ENCODE measurements around the gene RP2. TPM values are rescaled to one million over a fixed set of nuclear protein-coding genes. Genes with fewer than 3 reads are reported as not detected.

RP2 gene
- total and polyA plus RNA-seq, 9 of the 15 experiments (the other 6 are each of a cell fraction or from before 2014, with no cell fraction given), result 2.0 to 6.9 (median 3.5) TPM

GRCh38 chrX:46866726-46867125 is 29.9 kb downstream of the RP2 start (continued):
- no peak for TF ChIP-seq UBTF (IDR thresholded peaks at IDR 0.05; ENCODE audit: borderline replicate concordance in 1 of 2, low read depth in 2 of 2, low read length in 2 of 2)
- TF ChIP-seq ZNF583 (CRISPR knock-in tag; IDR thresholded peaks at IDR 0.05), result no peak
- no peak for TF ChIP-seq MITF (IDR thresholded peaks at IDR 0.05)
- TF ChIP-seq NCOA2 (IDR thresholded peaks at IDR 0.05; ENCODE audit: partially characterized antibody in 2 of 2), result no peak
- TF ChIP-seq SNIP1 (IDR thresholded peaks at IDR 0.05; ENCODE audit: low read depth), result no peak
- TF ChIP-seq NONO (IDR thresholded peaks at IDR 0.05; ENCODE audit: low read depth in 2 of 2, low read length in 1 of 2), result no peak

- FAIRE-seq, result no peak
- intact Hi-C loops (cut with micrococcal nuclease), result no loop called here
- CTCF ChIA-PET (ENCODE audit: low intra/inter-chr PET ratio), result no interaction called here
- DNase-seq (ENCODE audit: extremely low read depth in 1 of 4, low spot score in 3 of 4), result no peak
- no peak for ATAC-seq
- Histone ChIP-seq H3K9ac (ENCODE audit: insufficient read depth in 1 of 2, low read depth in 2 of 2, low read length in 2 of 2) (no peak overlapping the region), H3K27me3 (ENCODE audit: control insufficient read depth in 2 of 2, insufficient read depth in 2 of 2, low read length in 2 of 2) (no peaks in the 10 kb centered on the region), H3K4me2 (ENCODE audit: insufficient read depth, low read length) (no peak overlapping the region), H2AFZ (ENCODE audit: low read depth, low read length) (no peak overlapping the region), H3K4me1 (replicated peaks in 1 of 2; ENCODE audit: control insufficient read depth in 2 of 2, insufficient read depth in 2 of 2, low read length in 2 of 2) (no peaks in the 10 kb centered on the region), H3K9me1 (ENCODE audit: control insufficient read depth, insufficient read depth, low read length) (no peaks in the 10 kb centered on the region), H3K27ac (ENCODE audit: extremely low read depth, low read depth, low read length) (no peak overlapping the region), H3K4me3 (no peak overlapping the region), H3K36me3 (ENCODE audit: control insufficient read depth, insufficient read depth, low read length) (no peaks in the 10 kb centered on the region), H3K79me2 (ENCODE audit: control insufficient read depth, insufficient read depth, low read length) (no peaks in the 10 kb centered on the region), H4K20me1 (replicated peaks; ENCODE audit: control insufficient read depth, insufficient read depth, low read length) (no peaks in the 10 kb centered on the region), H3K9me3 (replicated peaks; ENCODE audit: control insufficient read depth, insufficient read depth, low read depth, low read length) (no peaks in the 10 kb centered on the region)
- WGBS (ENCODE audit: insufficient coverage, low coverage, missing lambda C conversion rate), result 40% methylated on average over 1 of the region's 2 CpGs
- POLR2A ChIA-PET, result no interaction called here
- BruUV-seq (replicated peaks), result no TSS peak
- TF ChIP-seq ZNF212 (CRISPR knock-in tag; IDR thresholded peaks at IDR 0.05) (no peak), PKNOX1 (IDR thresholded peaks at IDR 0.05) (no peak), TEAD1 (CRISPR knock-in tag; IDR thresholded peaks at IDR 0.05) (no peak), FOXK2 (conservative IDR thresholded peaks at IDR 0.05 in 1 of 2, IDR thresholded peaks at IDR 0.05 in 1 of 2; ENCODE audit: low read depth in 2 of 2) (no peak), RUNX1 (IDR thresholded peaks at IDR 0.05; ENCODE audit: low read depth) (no peak), ARHGAP35 (IDR thresholded peaks at IDR 0.05; ENCODE audit: partially characterized antibody) (no peak), FOSL1 (tag; conservative IDR thresholded peaks at IDR 0.05) (no peak), MBD1 (CRISPR knock-in tag; IDR thresholded peaks at IDR 0.05) (no peak), POLR2G (IDR thresholded peaks at IDR 0.05; ENCODE audit: low read depth, low read length) (no peak)
- in situ Hi-C loops (cut with MboI), result no loop called here
These were observed 36.9 kb downstream of the RP2 start for GRCh38 chrX:46873746-46874145.

All from K562 (cell line).